Bronchial epithelial cell (primary cell): ENCODE measurements around the gene TSPEAR. TPM values are rescaled to one million over a fixed set of nuclear protein-coding genes. Genes with fewer than 3 reads are reported as not detected.

Experiments used
- DNase-seq: peaks from one replicate; pipeline ENCODE4 v3.0.0-alpha.2; 2010; ENCODE audit warnings: low read depth
- FAIRE-seq: peaks from 2 replicates; lab custom pipeline; 2011; peaks lifted over from hg19 to GRCh38; lab: Jason Lieb, UNC
- H3K27me3 ChIP-seq: 2 replicates; pipeline ENCODE4 v1.5.1; 2011; ENCODE audit warnings: low read length; ENCODE audit not compliant: control insufficient read depth, insufficient read depth
- H3K36me3 ChIP-seq: 2 replicates; pipeline ENCODE4 v1.5.1; 2011; ENCODE audit warnings: low read length; ENCODE audit not compliant: control insufficient read depth, insufficient read depth
- H3K4me3 ChIP-seq: 2 replicates; pipeline ENCODE4 v1.5.1; 2011; ENCODE audit warnings: mild to moderate bottlenecking, low read depth, low read length, control low read depth
- CTCF ChIP-seq: IDR thresholded peaks from 2 replicates; pipeline ENCODE4 v1.5.1; 2011; ENCODE audit warnings: mild to moderate bottlenecking, moderate library complexity, low read length, control low read depth, inconsistent platforms; ENCODE audit not compliant: insufficient read depth, severe bottlenecking
- total RNA-seq: library from RNA; depleted of rRNA; stranded (reverse); fragments of >200 nt; gene quantifications from 2 replicates; pipeline ENCODE4 v1.2.1, GENCODE V29; 2014

Gene TSPEAR
- total RNA-seq, 1 donor from 2014 or later, result not detected

- Histone ChIP-seq H3K4me3 (no peak overlapping the region), H3K27me3 (peaks cover 2% of the 10 kb centered on the region), H3K36me3 (no peaks in the 10 kb centered on the region)
- DNase-seq, result no peak
- FAIRE-seq, result no peak
- no peak for TF ChIP-seq CTCF
Observed at GRCh38 chr21:44459712-44460440, 251.5 kb downstream of the TSPEAR start.

GRCh38 chr21:44458971-44459711 lies 252.2 kb downstream of the TSPEAR start:
- peak; percentile 43 for FAIRE-seq
- no peak for DNase-seq
- TF ChIP-seq CTCF, result no peak
- Histone ChIP-seq H3K4me3 (no peak overlapping the region), H3K36me3 (no peaks in the 10 kb centered on the region), H3K27me3 (peaks cover 2% of the 10 kb centered on the region)

- no peak for FAIRE-seq
- TF ChIP-seq CTCF, result no peak
- H3K4me3 ChIP-seq, result no peak overlapping the region
- no peaks in the 10 kb centered on the region for H3K36me3 ChIP-seq
- no peak for DNase-seq
- peaks cover 2% of the 10 kb centered on the region for H3K27me3 ChIP-seq
Observed at GRCh38 chr21:44456915-44457736, 254.2 kb downstream of the TSPEAR start.

GRCh38 chr21:44456214-44456914 lies 255.0 kb downstream of the TSPEAR start:
- Histone ChIP-seq H3K36me3 (no peaks in the 10 kb centered on the region), H3K4me3 (peak overlapping the region; percentile 37), H3K27me3 (peaks cover 2% of the 10 kb centered on the region)
- TF ChIP-seq CTCF, result no peak
- FAIRE-seq, result no peak
- DNase-seq, result no peak

GRCh38 chr21:44455524-44456213 lies 255.7 kb downstream of the TSPEAR start:
- peak overlapping the region; percentile 37 for H3K4me3 ChIP-seq
- FAIRE-seq (no peak), DNase-seq (no peak)
- H3K27me3 ChIP-seq, result peaks cover 2% of the 10 kb centered on the region
- no peaks in the 10 kb centered on the region for H3K36me3 ChIP-seq
- peak; percentile 17 for TF ChIP-seq CTCF
